HG02571 (cell line): ENCODE results near the gene RAB4B.
"Not testable (repeated sequence)": the region's sequence is repeated elsewhere in the genome, so short reads cannot be mapped to it uniquely, and the experiment has no call there.

ENCODE experiments used
- ATAC-seq: cut with Tn5 transposase; IDR thresholded peaks from one replicate; pipeline ENCODE4 v1.9.1; 2021; ENCODE audit warnings: mild to moderate bottlenecking, moderate library complexity; ENCODE audit not compliant: unreplicated experiment

RAB4B gene, protein sequence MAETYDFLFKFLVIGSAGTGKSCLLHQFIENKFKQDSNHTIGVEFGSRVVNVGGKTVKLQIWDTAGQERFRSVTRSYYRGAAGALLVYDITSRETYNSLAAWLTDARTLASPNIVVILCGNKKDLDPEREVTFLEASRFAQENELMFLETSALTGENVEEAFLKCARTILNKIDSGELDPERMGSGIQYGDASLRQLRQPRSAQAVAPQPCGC

DNA sequence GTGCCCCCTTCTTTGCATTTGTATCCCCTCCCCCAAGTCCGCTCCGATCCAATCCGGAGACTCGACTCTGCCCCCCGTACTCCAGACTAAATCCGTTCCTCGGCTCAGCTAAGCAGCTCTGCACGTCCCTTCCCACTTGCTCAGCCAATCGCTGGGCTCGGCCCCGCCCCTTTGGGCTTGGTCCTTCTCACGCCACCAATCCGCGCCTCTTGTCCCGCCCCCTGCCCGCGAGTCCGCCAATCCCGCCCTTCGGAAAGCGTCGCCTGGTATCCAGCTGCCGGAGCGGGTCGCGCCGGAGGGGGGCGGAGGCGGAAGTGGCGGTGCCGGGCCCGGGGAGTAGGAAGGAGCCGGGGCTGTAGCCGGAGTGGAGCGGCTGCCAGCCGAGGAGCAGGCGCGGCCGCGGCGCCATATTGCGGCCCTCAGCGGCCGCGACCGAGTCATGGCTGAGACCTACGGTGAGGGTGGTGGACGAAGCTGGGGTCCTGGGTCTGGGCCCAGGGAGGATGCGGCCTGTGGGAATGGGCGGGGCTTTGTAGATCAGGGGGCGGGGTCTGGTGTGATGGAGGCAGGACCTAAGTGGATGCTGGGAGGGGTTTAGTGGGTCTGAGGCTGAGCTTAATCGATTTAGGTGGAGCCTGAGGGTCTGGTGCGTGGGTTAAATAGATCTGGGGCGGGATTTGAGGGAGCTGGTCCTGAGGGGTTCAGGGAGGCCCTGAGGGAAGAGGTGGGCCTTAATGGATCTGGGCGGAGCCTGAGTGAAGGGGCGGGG is at the start of gene RAB4B:
Gene RAB4B, plus strand, starts transcription at position 311 of the 769 bp plus-strand sequence. Its CDS starts 129 bp downstream, at position 440.
- ATAC-seq, result peak; percentile 67

DNA sequence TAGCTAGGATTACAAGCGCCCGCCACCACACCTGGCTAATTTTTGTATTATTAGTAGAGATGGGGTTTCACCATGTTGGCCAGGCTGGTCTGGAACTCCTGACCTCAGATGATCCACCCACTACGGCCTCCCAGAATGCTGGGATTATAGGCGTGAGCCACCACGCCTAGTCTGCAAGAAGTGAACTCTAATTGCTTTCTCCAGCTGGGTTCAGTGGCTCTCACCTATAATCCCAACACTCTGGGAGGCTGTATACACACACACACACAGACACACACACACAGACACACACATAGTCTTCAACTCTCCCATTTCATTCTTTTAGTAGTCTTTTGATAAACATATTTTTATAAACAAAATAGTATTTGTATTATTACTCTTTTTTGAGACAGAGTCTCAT is 48.0 kb upstream of the RAB4B start:
- ATAC-seq, result not testable (repeated sequence)

DNA sequence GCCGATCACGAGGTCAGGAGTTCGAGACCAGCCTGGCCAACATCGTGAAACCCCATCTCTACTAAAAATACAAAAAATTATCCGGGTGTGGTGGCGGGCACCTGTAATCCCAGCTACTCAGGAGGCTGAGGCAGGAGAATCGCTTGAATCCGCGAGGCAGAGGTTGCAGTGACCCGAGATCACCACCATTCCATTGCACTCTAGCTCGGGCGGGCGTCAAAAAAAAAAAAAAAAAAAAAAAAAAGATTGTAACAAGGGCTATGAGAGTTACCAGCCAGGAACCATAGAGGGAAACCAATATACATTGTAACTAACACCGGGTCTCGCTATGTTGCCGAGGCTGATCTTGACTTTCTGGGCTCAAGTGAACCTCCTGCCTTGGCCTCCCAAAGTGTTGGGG is 45.7 kb upstream of the RAB4B start:
- ATAC-seq, result not testable (repeated sequence)

DNA sequence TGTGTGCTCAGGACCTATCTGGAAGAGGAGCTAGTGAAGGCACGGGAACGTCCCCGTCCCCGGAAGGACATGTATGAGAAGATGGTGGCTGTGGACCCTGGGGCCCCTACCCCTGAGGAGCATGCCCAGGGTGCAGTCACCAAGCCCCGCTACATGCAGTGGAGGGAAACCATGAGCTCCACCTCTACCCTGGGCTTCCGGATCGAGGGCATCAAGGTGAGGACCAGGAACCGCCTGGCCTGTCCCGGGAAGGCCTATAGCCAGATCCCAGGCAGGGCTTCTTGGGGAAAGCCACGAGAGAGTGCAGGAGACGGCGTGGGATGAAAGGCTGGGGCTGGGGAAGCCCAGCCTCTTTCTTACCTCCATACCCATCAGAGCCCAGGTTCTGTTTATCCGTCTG is 44.9 kb upstream of the RAB4B start:
- ATAC-seq, result no peak

DNA sequence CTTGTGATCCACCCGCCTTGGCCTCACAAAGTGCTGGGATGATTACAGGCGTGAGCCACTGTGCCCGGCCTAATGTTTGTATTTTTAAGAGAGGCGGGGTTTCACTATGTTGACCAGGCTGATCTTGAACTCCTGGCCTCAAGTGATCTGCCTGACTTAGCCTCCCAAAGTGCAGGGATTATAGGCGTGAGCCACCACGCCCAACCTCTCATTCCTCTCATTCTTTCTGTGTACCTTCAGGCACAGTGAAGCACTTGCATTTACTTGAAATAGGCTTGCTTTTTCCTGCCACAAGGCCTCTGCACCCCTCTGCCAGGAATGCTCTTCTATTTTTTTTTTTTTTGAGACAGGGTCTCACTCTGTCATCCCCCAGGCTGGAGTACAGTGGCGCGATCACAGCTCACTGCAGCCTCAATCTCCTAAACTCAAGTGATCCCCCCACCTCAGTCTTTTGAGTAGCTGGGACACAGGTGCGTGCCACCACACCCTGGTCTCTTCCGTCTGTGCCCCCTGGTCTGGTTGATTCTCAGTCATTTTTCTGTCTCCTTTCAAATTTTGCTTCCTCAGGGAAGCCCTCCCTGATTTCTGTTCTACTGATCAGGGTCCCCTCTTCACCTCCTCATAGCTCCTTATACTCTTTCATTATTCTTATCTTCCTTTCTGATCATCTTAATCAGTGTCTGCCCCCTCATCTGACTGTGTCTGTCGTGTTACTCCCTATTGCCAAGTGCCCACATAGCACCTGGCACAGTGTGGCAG is 42.9 kb upstream of the RAB4B start:
- no peak for ATAC-seq

- ATAC-seq, result no peak
Measured at GRCh38 chr19:40736661-40737060, 41.4 kb upstream of the RAB4B start.

DNA sequence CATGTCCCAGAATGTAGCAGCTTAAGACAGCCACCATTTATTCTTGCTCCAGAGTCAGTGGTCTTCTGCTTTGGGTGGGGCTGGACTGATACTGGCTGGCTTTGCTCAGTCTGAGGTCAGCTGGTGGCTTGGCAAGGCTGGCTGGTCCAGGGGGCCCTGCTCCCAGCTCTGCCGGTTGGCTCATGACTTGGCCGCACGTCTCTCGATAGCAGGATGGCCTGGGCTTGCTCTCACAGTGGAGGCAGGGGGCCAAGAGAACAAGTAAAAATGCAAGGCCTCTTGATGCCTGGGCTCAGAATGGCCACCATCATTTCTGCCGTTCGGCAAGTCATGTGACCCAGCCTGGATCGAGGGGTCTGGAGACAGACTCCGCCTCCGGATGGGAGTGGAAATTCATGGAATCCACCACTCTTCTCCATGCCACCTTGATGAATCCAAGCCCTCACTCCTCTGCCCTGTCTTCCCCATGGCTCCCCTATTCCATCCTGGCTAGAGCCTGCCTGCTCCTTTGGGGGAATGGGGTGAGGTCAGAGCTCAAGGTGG is 40.9 kb upstream of the RAB4B start:
- ATAC-seq, result no peak

- ATAC-seq, result no peak
Measured at GRCh38 chr19:40739030-40739839, 38.8 kb upstream of the RAB4B start.

- no peak for ATAC-seq
Measured at GRCh38 chr19:40739871-40740703, 38.0 kb upstream of the RAB4B start.

GRCh38 chr19:40740747-40741146 is 37.3 kb upstream of the RAB4B start:
- no peak for ATAC-seq

DNA sequence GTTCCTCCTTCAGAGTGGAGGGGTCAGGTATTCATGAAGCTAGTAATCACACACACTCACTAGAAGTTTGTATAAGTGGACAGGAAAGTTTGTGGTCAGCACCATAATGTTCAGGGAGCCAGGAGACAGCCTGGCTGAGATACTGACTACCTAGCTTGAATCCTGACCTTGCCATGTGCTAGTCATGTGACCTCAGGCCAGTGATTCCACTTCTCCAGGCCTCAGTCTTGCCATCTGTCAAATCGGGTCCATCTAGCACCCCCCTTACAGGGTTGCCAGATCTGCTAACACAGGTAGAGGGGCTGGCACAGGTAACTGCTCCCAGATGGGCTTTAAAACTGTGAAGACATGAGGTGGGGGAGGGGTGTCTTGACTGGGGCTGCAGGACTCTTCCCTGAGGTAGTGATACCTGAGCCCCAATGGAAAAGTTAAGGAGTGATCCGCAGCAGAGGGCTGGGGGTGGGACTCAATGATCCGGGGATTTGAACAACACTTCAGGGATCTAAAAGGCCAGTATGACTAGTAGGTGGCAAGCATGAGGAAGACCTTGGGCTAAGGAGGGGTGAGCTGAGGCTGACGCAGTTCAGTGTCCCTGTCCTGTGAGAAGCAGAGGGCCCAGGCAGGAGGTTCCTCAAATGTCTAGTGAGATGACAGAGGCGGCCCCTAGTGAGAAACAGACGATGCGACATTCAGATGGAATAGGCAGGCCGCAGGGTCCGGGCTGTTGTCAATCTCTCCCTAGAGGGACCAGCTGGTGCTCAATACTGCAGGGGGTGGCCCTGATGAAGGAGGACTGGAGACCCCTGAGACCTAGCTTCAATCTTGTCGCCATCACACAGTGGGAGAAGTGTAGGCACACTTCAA is 36.3 kb upstream of the RAB4B start:
- ATAC-seq, result no peak

GRCh38 chr19:40742477-40742876 is 35.6 kb upstream of the RAB4B start:
- ATAC-seq, result no peak

DNA sequence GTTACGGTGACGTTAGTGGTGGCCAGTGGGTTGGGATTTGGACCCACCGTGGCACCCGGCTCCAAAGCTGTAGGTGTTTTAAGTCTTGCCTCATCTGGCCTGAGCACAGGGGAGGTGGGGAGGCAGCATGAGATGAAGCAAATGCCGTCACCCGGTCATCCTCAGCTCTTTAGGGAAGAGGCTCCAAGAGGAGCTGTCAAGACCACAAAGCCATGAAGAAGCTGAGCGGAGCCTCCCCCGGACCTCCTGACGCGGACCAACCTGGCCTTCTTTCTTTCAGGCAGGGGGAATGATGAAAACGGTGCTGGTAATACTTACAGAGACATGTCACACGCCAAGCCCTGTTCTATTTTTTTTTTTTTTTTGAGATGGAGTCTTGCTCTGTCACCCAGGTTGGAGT is 35.2 kb upstream of the RAB4B start:
- ATAC-seq, result no peak

GRCh38 chr19:40743926-40744325 is 34.1 kb upstream of the RAB4B start:
- no peak for ATAC-seq

DNA sequence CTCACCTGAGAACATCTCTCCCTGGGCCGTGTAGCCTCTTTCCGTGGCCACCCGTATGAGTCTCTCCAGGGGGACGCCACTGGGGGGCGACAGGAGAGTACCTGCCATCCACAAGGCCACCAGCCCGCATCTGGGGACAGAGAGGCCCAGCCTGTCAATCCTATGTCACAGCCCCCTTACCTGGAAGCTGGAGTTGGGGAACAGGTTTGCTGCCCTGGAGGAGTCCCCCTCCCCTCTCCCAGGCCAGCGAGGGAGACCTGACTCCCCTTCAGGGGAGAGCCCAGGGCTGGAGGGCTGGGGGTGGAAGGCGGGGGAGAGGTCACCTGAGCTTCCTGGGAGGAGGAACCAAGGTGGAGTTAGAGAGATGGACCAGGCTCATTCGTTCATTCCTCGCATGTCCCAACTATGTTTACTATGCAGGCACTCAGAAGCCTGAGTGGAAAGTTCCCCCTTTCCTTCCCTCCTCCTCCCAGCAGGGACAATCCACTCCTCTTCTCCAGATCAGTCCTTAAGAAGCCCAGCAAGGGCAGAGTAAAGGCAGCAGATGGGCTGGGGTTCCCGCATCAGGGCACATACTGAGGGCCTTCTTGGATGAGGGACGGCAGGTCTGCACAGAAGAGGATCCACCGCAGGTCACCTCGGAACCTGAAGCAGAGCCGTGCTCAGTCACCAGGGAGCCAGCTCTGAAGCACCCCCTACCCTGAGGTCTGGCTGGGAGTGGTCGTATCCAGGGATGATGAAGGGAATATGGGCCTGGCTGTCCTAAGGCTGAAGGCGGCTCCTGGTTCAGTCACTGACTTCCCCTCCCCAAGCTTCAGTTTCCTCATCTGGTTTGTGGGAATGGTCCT is 33.3 kb upstream of the RAB4B start:
- no peak for ATAC-seq

GRCh38 chr19:40745402-40745780 is 32.7 kb upstream of the RAB4B start:
- ATAC-seq, result no peak

DNA sequence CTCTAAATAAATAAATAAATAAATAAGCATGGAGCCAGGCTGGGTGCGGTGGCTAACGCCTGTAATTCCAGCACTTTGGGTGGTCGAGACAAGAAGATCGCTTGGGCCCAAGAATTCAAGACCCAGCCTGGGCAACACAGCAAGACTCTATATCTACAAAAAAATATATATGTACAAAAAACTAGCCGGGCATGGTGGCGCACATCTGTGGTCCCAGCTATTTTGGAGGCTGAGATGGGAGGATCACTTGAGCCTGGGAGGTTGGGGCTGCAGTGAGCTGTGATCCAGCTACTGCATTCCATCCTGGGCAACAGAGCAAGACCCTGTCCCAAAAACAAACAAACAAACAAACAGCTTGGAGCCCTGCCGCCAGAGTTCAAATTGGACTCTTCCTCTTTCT is 30.5 kb upstream of the RAB4B start:
- no peak for ATAC-seq
